ENCODE measurements around the gene PDE2A.

PDE2A gene

GRCh38 chr11:72587696-72588095 is 86.5 kb downstream of the PDE2A start:
- no peak for DNase-seq

GRCh38 chr11:72586321-72587090 is 87.7 kb downstream of the PDE2A start:
- DNase-seq, result no peak

GRCh38 chr11:72585762-72586311 is 88.4 kb downstream of the PDE2A start:
- DNase-seq, result no peak

GRCh38 chr11:72584939-72585597 is 89.2 kb downstream of the PDE2A start:
- DNase-seq, result no peak

- no peak for DNase-seq
Observed at GRCh38 chr11:72584293-72584938, 89.8 kb downstream of the PDE2A start.

DNA sequence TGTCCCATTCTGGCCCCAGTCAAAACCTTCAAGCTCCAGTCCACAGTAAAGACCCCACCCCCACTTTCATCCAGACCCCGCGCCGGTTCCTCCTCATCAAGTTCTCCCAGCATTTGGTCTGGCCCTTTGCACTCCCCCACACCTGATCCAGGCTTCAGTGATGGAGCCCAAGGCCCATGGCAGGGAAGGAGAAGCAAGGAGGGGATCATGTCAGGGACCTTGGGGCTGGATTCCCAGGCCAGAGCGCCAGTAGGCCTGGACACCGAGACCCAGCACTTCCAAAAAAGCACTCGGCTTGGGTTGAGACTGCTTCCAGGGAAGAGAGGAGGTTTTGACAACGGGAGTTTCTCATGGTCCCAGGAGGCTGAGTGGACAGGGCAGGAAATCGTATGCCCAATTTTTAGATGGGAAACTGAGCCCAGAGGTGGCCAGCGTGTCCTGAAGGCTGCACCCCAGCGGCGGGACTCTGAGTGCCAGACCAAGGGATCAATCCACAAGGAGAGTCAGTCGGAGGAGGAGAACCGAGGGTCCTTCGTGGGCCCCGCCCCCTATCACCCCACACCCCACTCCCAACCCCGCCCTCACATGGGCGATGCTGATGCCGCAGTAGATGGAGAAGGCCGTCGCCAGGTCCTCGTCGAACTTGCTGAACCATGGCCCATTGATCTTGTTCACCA is 90.5 kb downstream of the PDE2A start:
- no peak for DNase-seq

DNA sequence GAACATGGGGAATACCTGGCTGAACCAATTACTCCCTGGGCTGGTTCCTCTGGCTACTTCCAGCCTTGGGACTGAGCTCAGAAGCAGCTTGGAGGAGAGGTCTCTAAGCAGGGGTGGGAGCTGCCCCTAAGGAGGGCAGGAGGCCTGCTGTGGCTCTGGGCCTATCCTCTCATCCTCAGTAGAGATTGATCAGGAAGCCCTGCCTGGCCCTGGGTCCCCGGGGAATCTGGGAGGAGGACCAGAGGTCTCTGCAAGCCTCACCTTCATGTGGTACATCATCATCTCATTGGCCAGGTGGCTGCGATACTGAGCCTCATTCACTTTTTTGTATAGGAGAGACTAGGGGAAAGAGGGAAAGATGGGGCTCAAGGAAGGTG is 91.1 kb downstream of the PDE2A start:
- DNase-seq, result no peak

- no peak for DNase-seq
Observed at GRCh38 chr11:72582206-72583176, 91.7 kb downstream of the PDE2A start.

DNA sequence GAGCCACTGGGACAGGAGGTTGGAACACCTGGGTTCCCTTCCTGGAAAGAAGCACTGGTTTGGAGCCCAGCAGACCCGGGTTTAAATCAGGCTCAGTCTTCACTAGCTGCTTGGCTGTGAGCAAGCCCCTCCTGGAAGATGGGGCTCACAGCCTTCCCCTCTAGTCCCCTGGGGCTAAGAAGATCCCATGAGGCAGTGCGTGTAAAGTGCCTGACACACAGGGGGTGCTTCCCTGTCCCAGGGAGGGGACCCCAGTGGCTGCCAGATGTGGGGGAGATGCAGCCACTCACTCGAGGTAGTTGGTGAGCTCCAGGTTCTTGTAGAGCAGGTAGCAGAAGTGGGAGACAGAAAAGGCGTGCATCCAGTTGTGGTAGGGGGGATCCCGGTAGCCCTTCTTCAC is 93.2 kb downstream of the PDE2A start:
- DNase-seq, result no peak

- no peak for DNase-seq
Observed at GRCh38 chr11:72580642-72580950, 93.6 kb downstream of the PDE2A start.

GRCh38 chr11:72579816-72580641 is 94.2 kb downstream of the PDE2A start:
- DNase-seq, result no peak

GRCh38 chr11:72578991-72579815 is 95.0 kb downstream of the PDE2A start:
- no peak for DNase-seq

DNA sequence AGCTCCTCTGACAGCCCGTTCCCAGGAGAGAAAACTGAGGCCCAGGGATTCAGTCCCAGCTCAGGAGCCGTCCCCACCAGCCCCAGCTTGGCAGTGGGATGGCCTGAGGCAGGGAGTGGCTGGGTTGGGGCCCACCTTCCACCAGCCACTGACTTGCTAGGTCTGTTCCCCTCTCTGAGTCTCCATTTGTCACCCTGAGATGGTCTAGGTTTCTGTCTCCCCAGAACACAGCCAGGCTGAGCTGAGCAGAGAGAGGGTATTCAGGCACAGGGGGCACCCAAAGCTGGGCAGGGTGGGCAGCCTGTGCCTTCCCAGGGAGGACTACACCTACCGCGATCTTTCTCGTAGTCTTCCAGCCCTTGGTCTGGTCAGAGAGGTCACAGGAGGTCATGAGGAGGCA is 95.7 kb downstream of the PDE2A start:
- no peak for DNase-seq

GRCh38 chr11:72578051-72578450 is 96.2 kb downstream of the PDE2A start:
- no peak for DNase-seq

DNA sequence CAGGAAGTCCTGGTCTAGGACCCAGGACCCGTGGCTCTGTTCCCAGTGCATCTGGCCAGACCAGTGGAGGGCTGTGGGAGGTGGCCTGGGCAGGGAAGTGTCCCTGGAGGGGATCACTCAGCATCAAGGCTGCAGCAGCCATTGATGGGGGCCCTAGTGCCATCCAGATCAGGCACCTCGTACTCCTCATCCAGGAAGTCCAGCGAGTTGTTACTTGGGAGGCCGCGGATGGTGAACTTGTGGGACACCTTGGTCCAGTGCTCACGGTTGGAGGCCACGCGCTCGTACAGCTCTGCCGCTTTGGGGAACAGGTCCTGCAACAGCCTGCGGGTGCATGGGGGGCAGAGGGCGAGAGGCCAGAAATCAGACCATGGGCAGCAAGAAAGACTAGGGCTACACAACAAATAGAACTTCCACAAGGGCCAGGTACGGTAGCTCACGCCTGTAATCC is 96.9 kb downstream of the PDE2A start:
- DNase-seq, result no peak

GRCh38 chr11:72576661-72577060 is 97.6 kb downstream of the PDE2A start:
- DNase-seq, result no peak

- no peak for DNase-seq
Observed at GRCh38 chr11:72576243-72576595, 98.0 kb downstream of the PDE2A start.

GRCh38 chr11:72575533-72576242 is 98.5 kb downstream of the PDE2A start:
- DNase-seq, result no peak
